DMS153 treated with DMSO at 0.1 percent for 48 hours (cell line): ENCODE measurements around the gene TBC1D4.
"Not testable (repeated sequence)": the region's sequence is repeated elsewhere in the genome, so short reads cannot be mapped to it uniquely, and the experiment has no call there.

Experiments used
- DNase-seq: peaks from one replicate; lab custom pipeline; 2025; ENCODE audit not compliant: unreplicated experiment; lab: John Stamatoyannopoulos, UW

Gene TBC1D4

DNA sequence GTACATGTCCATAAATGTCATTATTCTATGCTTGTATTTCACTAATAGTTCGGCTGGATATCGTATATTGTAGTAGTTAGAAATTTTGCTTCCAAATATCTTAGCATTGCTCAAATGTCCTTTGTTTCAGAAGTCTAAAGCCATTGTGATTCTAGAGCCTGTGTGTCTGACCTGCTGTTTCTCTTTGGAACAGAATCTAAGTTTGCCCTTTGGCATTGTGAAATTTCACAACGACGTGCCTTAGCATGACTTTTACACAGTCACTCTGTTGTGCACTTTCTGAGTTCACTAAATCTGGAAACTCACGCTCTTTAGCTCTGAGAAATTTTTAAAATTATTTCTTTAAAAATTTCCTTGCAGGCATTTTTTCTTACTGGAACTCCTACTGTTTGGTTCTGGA lies 152.2 kb downstream of the TBC1D4 start:
- no peak for DNase-seq

DNA sequence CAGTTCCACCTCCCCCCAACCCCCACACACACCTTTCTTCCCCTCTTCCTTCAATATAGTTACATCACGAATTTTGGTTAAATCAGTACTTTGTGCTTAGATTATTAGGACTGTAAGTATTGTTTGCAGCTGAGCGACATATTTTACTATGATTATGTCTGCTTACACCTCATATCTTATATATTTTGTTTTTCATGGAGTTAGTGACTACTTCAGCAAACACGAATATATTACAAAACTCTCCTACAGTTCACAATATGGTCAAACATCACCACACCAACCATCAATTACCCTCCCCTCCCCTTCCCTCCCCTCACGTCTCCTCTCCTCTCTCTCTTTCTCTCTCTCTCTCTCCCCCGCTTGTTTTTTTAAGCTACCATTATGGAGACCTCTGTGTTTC lies 152.9 kb downstream of the TBC1D4 start:
- no peak for DNase-seq

DNA sequence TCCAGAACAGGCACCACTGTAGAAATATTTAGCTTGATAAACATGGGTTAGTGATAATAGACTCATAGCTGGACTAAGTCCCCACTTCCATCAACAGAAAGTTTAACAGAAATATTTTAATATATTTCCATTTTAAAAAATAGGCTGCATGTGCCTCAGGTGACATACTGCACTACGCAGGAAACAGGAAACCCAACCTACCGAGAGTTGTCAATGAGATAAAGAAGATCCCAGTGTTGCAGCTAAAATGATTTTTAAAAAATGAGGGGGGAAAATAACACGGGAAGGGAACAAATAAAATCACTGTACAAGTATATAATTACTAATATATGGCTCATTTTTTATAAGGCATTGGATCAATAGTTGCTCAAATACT lies 154.8 kb downstream of the TBC1D4 start:
- DNase-seq = no peak

DNA sequence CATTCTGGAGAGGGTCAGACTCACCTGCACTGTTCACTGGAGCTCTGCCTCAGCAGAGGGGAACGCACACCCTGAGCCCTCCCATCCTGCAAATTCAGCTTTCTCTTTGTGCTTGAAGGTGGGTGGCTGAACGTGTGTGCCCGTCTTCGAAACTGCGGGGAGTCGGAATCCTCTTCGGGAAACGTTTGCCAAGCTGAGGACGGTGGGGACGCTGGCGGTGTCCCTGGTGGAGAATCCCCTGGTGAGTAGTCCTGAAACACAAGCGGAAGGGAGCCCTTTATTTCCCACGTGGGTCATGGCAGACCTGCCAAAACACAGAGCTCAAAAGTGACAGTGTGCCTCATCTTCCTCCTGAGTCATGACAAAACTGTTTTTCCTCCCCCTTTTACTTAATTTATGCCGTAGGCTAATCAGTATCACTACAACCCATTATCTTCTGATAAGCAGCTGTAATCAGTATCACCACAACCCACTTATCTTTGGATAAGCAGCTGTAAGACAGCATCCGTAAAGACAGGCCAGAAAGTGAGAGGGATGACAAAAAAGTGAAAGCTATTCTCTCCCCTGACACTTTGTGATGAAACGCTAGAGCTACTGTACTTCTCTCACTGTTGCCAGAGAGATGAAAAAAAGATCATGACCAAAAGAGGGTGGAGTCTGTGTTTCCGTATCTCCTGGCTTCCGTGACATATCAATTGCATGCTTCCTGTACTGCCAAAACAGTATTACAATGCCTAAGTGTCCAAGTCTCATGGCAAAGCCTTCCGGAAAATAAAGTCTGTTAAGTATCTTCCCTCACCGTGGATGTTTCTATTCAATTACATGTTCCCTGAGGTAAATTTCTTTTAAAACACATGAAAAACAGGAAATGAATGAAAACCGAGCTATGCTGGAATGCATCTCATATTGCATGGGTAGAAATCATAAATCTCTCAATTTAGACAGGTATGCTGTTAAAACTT lies 155.5 kb downstream of the TBC1D4 start:
- no peak for DNase-seq

DNA sequence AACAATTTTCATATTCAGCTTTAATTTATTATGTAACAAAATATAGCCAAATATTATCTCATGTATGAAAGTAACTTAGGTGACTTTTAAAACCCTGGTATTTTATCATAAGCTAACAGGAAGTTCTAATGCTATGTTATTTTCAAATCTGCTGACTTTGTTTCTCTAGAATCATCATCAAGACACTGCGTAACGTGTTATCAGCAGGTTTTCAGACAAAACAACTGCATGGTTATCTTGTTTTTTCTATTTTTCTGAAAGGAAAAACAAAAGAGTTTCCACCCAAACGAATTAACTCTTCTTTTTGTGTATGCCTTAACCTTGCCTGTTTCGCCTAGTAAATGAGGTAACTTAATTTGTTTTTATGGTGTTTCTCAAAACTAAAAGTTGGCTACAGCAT lies 156.3 kb downstream of the TBC1D4 start:
- no peak for DNase-seq

DNA sequence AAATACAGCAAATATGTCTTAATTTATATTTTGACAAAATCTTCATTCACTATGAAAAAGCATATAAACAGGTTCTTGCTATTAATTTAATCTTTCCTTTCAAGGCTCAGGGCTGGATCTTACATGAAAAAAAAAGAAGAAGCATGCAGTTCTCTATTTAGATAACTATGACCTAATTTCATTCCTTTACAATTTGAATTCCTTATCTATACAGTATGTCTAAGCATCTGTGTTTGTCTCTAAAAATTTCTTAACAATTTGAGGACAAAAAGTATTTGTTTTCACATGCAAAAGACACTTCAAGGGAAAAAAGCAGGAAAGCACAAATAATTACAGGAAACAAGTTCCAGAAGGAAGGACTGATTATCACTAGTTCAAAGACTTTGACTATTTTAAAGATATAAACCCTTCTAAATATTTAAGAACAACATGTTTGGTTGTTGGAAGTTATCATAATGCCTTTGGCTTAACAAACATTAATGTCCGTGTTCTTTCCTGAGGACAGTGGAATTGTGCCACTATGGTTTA lies 157.5 kb downstream of the TBC1D4 start:
- DNase-seq = no peak

DNA sequence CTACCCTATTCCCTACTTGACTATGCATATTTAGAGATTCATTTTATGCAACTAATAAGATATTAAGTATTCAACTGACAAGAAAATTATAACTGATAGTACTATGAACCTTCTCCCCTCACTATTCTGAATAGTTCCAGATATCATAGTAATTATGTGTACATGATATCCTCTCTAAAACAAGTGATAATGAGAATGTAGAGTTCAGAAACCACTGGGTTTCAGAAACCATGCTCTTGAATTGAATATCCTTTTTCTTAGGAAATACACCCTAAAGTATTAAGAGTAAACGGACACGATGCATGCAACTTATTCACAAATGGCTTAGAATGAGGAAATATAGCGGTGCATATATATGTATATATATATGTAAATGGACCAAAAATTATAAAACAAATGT lies 160.9 kb downstream of the TBC1D4 start:
- no peak for DNase-seq

DNA sequence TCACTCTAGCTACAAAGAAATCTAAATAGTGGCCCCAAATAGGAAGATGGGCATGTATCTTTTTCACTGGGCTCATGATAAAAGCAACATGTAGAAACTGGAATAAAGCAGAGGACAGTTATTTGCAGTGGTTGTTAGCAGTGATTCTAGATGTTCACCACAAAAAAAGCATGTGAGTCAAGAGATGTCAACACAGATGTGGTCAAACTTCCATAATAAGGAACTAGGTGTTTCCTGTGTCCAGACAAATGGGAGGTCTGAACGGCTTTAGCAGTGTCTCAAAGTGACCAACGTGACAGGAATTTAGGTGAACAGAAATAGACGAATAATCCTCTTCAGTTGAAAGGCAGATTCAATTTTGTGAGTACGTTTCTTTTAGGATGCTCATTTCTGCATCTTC lies 162.7 kb downstream of the TBC1D4 start:
- no peak for DNase-seq

DNA sequence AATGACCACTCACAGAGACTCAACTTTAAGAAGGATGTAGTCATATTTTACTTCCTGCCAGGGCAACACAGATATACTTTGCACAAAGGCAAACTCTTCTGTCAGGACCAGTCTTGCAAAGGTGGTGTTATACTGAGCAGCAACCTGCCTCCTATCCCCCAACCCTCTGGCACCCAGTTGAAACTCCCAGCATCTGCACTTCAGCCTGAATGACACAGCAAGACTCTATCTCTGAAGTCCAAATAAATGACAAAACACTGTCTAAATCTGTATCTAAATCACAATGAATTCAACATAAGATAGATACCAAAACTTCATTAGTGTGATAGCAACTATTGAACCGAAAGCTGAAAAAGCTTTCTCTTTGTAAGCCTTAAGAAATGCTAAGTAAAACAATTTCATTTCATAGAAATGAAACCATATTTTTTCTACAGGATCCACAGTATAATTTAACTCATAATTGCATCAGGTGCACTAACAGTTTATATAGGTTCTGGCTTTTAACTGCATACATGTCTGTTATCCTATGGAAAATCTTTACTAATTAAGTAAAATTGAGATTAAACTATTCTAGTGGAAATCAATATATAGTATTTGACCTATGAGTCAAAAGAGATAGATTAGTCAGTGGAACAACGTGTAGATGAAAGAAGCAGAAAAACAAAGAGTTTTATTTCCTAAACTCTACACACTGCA lies 163.7 kb downstream of the TBC1D4 start:
- DNase-seq = no peak

DNA sequence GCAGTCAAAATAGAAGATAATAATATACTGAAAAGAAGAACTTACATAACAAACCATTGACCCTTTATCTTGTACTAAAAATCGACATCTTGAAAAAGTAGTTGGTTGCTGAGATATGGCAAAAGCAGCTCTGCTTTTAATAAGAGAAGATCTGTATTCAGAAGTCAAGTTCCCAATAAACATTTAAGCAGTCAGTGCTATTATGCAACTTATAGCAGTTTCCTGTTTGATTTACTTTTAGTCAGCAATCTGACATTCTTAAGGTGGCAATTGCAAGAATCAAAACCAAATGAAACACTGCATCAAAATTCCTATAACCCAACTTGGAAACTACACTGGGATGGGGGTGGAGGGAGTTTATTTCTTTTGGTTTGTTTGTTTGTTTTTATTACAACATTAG lies 165.5 kb downstream of the TBC1D4 start:
- DNase-seq = no peak

DNA sequence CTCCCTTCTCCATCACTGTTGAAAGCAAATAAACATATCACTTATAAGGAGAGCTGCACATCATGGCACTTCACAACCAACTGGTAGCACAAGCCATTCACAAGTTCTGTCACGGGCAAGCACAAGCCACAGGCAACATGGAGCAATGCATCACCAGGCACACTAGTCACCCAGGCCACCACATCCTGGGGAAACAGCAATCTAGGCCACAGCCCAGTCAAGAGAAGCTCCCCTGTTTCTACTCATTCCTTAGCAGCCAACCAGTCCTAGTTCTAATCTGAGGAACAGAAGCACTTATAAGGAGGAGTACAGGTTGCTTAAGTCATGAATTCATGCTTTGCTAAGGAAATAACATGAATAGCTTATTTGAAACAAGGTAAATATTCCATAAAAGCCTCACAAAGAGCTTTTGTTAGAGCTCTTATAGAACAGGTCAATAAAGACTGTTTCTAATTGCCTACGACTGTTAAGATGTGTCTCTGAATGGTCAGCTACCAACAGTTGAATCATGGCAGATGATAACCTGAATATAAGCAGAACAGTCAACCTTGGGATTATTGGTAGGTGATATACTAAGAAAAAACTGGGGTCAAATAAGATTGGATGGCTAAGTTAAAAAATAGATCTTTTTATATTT lies 169.0 kb downstream of the TBC1D4 start:
- no peak for DNase-seq

DNA sequence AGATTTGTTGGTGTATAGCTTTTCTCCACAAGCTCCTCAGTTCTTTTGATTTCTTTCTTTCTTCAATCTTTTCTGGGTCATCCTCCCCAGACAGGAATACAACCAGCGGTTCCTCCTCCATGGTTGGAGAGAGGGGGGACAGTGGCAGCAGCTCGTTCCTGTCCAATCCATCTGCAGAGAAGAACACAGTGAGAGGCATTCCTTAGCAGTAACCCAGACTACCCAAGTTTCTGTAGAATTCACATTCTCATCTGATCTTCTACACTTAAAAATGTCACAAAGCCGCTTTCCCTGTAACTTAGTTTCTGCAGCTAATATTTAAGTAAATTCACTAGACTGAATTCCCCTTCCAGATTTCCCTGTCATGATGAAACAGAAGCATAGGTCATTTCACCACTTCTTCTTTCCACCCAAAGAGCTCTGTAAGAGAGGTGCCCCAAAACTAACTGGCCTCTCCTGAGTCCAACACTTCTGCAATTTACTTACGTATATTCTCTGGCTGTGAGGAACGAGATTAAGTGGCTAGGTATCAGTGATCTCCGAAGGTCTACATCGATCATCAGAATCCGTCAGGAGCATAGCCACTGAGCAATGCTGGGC lies 171.9 kb downstream of the TBC1D4 start:
- no peak for DNase-seq

DNA sequence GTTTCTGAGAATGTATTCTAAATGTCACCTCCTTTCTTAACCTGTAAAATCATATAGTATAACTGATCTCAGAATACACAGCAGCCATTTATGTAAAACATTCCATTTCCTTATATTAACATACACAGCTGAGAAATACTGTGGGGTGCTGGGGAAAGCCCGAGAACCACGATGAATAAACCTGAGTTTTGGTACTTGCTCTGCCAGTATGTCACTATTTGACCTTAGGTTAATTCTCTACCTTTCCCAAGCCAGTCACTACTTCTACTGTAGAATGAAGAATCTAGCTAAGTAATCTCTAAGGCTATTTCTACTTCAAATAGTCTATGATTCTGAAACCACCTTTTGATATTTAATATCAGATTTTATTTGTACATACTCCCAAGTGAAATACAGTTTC lies 173.7 kb downstream of the TBC1D4 start:
- no peak for DNase-seq

DNA sequence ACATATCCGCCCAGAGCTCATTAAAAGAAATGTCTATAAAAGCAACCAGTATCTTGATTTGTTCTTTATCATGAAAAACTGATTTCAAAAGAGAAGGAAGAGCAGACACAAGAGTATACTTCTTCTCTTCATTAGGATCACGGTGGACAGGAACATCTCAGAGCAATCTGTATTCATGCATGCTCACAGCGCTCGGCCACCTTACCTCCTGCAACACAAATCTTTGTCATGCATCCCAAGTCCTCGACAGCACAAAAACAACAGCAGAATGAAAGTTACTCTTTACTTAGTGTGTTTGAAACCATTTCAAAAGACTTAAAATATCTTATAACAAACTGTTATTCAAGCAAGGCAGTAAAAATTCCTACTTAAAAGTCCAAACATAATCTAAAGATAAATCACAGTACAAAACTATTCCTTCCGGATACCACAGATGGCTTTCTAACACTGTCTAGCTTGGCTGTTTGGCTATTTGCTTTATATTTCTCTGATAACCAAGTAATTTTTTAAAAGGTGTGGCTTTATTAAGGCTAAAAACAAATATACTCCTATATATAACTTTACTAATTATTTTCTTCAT lies 174.5 kb downstream of the TBC1D4 start:
- DNase-seq = no peak

DNA sequence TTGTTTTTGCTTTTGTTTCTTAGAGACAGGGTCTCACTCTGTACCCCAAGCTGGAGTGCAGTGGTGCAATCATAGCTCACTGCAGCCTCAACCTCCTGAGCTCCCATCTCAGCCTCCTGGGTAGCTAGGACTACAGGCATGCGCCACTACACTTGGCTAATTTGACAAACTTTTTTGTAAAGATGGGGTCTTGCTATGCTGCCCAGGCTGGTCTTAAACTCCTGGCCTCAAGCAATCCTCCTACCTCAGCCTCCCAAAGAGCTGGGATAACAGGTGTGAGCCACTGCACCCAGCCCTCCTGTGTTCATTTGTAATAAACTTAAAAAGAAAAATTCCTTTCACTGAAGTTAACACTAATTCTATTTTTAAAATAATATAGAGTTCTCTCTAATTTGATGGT lies 175.0 kb downstream of the TBC1D4 start:
- DNase-seq = not testable (repeated sequence)

DNA sequence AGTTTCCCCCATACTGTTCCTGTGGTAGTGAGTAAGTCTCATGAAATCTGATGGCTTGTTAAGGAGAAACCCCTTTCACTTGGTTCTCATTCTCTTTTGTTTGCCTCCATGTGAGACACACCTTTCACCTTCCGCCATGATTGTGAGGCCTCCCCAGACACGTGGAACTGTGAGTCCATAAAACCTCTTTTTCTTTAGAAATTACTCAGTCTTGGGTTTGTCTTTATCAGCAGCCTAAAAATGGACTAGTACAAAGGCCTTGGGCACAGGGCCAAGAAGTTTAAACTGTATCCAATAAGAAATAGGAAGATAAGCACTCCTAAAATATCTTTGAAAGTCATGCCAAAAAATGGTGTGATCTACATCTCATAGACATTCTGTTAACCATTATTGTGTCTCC lies 176.9 kb downstream of the TBC1D4 start:
- no peak for DNase-seq

DNA sequence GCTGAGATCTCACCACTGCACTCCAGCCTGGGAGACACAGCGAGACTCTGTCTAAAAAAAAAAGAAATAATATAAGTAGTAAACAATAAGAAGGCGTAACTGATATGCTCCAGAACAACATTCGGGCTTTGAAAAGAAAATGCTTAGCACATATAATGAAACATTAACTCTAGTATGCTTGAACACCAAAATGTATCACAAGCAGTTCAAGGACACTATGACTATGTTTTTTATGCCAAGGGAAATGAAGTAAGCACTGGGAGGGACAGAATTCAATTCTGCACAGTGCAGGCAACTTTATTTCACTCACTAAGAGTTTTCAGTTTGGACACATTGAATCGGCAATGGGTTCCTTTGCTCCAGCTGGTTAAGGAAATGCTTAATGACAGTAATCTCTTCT lies 178.7 kb downstream of the TBC1D4 start:
- DNase-seq = no peak

DNA sequence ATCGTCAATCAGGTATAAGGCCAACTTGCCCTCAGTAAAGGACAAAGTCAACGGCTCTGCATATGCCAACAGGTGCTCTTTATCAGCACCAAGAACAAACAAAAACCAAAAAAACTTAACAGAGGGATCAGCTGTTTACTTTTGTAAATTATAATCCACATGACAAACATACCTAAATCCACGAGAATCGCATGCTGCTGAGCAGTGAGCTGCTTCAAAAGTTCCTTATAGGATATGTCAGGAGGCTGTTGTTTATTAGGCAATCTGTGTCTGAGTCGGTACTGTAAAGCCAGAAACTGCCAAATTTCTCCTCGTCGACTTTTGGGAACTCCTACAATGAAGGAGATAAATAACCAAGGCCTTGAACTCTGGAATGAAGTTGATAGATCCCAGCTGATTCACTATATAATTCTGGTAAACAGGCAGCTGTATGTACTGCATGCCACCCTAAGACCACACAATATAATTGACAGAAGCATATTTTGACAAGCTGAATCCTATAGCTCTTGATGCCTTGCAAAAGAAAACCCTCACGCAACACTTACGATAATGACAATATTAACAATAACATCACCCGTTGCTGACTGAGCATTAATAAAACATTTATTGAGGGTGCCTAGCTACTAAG lies 179.8 kb downstream of the TBC1D4 start:
- DNase-seq = no peak

DNA sequence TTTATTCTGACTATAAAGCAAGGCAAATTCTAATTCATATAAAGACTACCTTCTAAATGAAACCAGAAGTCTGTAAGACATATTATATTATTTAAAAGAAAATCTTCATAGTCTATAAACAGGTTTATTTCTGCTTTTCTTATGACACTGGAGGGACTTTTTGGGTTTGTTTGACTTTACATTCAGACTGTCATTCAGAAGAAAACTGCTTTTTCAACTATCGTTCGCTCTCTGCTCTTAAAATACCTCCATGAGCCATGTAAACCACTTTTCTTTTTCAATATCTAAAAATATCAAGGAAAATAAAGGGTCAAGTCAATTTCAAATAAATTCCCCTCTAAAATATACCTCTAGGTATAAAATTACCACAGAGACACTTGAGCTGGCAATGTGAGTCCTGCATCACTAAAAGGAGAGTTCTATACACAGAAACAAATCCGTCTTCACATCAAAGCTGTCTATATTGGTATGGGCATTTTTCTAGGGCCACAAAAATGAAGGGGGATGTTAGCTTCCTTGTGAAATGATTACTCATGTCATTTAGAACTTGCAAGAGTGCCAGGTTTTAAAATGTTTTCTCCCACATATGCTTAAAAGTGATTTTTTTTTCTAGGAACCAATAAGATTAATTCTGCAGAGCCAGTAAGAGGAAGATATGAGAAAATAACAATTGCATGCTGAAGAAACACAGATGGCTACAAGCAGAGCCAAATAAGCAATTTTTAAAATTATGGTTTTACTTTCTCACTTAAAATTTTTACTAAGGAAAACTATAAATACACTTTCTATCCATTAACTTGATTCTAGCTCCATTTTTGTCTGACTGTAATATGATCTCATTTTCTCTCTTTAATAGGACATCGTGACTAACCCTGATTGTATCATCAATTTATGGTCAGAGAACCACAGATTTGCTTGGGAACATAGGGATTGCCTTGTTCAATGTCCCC lies 181.8 kb downstream of the TBC1D4 start:
- no peak for DNase-seq
